NOMO-1 (cell line): ENCODE data around the gene TMEM14B.
"Not testable (repeated sequence)": the region's sequence is repeated elsewhere in the genome, so short reads cannot be mapped to it uniquely, and the experiment has no call there.

Experiments used
- DNase-seq, 2 experiments: peaks; one replicate each; lab custom pipeline; 2025; ENCODE audit not compliant: unreplicated experiment in 2 of 2; lab: John Stamatoyannopoulos, UW

Gene TMEM14B

DNA sequence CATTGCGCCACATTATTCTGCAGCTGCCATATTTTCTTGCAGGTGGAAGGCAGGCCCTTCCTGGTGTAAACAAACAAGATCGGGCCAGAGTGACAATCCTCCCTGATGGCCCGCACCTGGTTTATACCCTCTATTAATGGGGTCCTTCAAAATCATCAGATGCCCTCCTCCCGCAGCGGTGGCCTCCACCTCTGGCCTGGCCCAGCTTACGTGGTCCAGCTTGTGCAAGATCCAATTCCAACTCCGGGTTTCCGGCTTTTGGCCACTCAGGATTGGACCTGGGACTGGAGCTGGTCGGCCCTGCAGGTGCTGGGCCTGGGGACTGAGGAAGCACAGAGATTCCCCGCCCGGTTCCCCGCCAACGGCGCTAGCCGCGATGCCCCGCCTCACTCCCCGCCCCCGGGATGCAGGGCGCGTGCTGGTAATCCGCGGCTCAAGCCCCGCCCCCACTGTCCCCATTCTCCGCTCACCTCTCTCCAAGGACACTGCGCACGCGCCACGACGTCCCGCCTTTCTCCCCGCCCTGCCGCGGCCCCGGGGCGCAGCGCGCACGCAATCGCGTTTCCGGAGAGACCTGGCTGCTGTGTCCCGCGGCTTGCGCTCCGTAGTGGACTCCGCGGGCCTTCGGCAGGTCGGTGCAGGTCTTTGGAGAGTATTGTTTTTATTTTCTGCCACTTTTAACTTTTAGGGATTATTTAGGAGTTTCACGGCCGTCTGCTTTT, at the start of gene TMEM14B:
TSS of gene TMEM14B (plus strand) at position 555 of the 722 bp plus-strand sequence. CDS start 1,441 bp downstream, outside the sequence.
- DNase-seq: peak; percentile 97

DNA sequence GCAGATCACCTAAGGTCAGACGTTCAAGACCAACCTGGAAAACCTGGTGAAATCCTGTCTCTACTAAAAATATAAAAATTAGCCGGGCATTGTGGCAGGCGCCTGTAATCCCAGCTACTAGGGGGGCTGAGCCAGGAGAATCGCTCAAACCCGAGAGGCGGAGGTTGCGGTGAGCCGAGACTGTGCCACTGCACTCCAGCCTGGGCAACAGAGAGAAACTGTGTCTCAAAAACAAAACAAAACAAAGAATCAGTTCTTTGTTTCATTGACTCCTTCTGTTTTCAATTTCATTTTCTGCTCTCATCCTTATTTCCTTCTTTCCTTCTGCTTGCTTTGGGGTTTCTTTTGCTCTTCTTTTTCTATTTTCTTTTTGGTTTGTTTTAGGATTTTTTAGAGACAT, 33.6 kb upstream of the TMEM14B start:
- DNase-seq: no peak

DNA sequence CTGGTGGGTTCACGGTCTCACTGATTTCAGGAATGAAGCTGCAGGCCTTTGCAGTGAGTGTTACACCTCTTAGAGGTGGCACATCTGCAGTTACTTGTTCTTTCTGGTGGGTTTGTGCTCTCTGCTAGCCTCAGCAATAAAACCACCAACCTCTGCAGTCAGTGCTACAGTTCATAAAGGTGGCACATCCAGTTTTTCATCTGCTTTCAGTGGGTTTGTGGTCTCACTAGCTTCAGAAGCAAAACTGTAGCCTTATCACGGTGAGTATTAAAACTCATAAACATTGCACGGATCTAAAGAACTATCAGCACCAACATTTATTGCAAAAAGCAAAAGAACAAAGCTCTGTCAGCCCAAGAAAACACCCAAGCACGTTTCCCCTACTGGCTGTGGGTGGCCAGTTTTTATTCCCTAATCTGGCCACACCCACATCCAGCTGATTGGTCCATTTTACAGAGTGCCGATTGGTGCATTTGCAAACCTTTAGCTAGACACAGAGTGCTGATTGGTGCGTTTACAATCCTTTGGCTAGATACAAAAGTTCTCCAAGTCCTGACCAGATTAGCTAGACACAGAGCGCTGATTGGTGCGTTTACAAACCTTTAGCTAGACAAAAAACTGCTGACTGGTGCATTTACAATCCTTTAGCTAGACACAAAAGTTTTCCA, 28.2 kb upstream of the TMEM14B start:
- no peak for DNase-seq

DNA sequence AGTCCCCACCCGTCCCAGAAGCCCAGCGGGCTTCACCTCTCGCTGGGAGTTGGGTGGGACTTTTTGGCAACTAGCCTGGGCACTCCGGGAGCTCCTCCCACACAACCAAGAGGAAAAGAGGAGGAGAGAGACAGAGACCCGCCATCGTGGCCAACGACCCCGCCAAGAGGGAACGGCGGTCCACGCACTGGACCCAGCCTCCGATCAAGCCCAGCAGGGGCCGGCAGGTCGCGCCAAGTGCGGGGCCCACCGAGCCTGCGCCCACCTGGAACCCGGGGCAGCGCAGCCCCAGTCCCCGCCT, 27.7 kb upstream of the TMEM14B start:
- no peak for DNase-seq

DNA sequence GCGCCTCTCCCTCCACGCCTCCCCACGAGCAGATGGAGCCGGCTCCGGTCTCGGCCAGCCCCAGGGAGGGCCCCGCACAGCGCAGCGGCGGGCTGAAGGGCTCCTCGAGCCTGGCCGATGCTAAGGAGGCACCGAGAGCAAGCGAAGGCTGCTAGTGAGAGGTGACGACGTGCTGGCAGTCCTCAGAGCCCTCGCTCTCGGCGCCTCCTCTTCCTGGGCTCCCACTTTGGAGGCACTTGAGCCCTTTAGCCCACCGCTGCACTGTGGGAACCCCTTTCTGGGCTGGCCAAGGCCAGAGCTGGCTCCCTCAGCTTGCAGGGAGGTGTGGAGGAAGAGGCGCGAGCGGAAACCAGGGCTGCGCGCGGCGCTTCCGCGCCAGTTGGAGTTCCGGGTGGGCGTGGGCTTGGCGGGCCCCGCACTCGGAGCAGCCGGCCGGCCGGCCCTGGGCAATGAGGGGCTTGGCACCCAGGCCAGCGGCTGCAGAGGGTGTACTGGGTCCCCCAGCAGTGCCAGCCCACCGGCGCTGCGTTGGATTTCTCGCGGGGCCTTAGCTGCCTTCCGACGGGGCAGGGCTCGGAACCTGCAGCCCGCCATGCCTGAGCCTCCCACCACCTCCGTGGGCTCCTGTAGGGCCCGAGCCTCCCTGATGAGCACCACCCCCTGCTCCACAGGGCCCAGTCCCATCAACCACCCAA, 27.2 kb upstream of the TMEM14B start:
- no peak for DNase-seq

DNA sequence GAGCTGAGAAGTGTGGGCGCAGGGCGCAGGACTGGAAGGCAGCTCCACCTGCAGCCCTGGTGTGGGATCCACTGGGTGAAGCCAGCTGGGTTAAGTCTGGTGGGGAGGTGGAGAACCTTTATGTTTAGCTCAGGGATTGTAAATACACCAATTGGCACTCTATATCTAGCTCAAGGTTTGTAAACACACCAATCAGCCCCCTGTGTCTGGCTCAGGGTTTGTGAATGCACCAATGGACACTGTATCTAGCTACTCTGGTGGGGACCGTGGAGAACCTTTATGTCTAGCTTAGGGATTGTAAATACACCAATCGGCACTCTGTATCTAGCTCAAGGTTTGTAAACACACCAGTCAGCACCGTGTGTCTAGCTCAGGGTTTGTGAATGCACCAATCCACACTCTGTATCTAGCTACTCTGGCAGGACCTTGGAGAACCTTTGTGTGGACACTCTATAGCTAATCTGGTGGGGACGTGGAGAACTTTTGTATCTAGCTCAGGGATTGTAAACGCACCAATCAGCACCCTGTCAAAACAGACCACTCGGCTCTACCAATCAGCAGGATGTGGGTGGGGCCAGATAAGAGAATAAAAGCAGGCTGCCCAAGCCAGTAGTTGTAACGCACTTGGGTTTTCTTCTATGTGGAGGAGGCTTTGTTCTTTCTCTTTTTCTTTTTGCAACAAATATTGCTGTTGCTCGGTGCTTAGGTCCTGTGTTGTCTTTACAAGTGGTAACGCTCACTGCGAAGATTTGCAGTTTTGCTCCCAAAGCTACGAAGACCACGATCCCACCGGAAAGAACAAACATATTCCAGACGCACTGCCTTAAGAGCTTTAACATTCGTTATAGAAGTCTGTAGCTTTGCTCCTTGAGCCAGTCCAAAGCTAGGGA, 26.4 kb upstream of the TMEM14B start:
- not testable (repeated sequence) for DNase-seq

DNA sequence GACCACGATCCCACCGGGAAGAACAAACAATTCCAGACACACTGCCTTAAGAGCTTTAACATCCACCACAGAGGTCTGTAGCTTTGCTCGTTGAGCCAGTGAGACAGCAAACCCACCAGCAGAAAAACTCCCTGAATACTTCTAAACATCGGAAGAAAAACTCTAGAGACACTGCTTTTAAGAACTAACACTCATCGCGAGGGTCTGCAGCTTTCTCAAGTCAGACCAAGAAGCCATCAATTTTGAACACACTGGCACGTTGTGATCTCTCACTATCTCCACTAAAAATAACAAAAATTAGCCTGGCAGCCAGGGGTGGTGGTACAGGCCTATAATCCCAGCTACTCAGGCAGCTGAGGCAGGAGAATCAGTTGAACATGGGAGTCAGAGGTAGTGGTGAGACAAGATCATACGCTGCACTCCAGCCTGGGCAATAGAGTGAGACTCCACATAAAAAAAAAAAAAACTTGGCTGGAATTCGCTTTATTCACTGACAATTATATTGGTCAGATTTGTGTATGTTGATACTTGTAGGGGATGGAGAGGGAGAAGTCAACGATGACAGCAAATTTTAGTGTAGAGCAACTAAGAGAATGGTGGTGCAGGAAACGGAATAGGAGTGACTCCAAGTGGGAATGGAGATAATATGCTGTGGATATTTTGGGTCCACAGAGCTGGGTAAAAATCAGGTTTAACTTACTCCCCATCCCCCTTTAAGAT, 25.6 kb upstream of the TMEM14B start:
- DNase-seq: no peak

DNA sequence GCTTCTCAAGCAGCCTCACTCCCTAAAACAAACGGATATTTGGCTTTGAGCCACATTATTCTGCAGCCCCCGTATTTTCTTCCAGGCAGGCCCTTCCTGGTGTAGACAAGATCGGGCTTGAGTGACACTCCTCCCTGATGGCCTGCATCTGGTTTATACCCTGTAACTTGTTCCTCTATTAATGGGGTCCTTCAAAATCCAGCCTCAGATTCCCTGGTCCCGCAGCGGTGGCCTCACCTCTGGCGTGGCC, 25.1 kb upstream of the TMEM14B start:
- no peak for DNase-seq

DNA sequence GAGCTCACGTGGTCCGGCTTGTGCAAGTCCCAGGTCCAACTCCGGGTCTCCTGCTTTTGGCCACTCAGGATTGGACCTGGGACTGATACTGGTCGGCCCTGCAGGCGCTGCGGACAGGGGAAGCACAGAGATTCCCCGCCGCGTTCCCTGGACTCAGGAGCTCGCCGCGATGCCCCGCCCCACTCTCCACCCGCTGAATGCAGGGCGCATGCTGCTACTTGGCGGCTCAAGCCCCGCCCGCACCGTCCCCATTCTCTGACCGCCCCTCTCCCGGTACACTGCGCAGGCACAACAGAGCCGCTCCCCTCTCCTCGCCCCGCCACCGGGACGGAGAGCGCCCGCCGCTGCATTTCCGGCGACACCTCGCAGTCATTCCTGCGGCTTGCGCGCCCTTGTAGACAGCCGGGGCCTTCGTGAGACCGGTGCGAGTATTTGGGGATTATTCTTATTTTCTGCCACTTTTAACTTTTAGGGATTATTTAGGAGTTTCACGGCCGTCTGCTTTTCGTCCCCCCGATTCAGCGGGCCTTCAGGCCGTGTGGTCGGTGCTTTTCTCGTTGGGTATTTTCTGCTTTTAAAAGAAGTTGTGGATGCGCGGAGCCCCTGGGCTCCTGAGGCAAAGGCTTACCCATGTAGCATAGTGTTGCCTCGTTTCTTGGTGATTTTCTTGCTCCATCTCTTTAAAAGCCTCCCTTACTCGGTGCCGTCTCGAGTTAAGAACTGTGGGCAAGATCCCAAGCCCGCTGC, 24.6 kb upstream of the TMEM14B start, which contains the start of gene TMEM14C:
TSS of gene TMEM14C (plus strand) at position 251 of the 747 bp plus-strand sequence. CDS start 1,544 bp downstream, outside the sequence.
- peak; percentile 93 to 94 for DNase-seq

DNA sequence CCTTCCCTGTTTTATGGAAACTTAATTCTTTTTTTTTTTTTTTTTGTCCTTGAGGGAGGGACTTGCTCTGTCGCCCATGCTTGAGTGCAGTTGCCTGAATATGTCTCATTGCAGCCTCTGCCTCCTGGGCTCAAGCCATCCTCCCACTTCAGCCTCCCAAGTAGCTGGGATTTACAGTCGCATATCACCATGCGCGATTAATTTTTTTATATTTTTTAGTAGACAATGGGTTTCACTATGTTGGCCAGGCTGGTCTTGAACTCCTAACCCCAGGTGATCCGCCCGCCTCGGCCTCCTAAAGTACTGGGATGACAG, 24.1 kb upstream of the TMEM14B start:
- no peak for DNase-seq

DNA sequence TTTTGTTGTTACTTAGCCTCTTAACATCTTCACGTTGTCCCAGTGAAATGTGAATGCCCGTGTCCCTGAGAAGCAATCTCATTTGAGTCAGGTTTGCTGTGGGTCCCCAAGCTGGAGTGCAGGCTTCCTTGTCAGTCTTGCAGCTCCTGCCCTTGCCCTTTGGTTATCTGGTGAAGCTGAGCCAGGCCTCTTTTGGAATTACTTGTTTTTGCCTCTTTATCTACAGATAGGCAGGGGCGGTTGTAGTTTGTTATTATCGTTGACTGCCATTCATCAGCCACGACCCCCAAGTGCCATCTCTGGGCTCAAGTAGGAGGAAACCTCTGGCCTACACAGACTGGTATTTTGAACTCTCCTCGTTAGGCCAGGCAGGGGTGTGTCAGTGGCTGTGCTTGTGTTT, 22.6 kb upstream of the TMEM14B start:
- no peak for DNase-seq

DNA sequence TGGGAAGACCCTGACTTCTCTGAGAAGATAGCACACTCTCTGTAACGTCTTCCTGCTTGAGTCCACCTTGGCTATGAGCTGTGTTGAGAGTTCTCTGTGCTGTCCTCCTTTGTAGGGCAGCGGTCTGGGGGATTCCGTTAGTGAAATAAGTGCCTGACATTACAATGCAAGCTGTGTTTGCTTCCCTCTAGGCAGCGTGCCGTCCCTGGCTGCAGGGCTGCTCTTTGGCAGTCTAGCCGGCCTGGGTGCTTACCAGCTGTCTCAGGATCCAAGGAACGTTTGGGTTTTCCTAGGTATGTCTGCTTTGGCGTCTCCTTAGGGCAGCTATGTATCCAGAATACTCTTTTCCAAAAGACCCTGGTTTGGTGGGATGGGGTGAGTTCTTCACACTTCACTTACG, 21.9 kb upstream of the TMEM14B start:
- DNase-seq: no peak

DNA sequence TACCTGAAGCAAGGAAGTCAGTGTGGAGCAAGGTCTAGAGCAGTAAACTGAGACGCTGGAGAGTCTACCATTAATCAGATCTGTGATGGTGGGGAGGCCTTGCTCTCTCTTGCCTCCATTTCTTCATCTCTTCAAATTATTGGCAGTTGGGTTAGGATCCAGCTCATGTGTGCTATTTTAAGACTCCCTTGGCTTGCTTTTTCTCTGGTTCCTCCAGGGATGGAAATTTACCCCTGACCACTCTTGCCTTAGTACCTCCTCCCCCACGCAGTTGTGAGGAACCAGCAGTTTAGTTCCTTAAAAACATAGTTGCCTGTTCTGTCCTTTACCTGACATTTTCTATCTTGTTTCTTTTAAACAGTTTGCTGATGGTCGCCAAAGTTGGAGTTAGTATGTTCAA, 17.4 kb upstream of the TMEM14B start:
- DNase-seq: peak; percentile 23 to 43

DNA sequence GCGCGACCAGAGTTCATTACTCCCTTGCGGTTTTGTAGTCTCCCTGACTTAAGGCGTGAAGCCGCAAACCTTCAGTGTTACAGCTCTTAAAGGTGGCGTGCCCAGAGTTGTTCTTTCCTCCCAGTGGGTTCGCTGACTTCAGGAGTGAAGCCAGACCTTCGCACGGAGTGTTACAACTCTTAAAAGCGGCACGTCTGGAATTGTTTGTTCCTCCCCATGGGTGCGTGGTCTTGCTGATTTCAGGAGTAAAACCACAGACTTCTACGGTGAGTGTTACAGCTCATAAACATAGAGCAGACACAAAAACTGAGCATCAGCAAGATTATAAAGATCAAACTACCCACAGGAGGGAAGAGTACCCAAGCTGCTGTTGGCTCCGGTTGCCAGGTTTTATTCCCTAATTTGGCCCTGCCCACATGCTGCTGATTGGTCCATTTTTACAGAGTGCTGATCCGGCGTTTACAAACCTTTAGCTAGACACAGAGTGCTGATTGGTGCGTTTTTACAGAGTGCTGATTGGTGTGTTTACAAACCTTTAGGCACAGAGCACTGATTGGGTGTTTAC, 14.4 kb upstream of the TMEM14B start:
- no peak for DNase-seq

DNA sequence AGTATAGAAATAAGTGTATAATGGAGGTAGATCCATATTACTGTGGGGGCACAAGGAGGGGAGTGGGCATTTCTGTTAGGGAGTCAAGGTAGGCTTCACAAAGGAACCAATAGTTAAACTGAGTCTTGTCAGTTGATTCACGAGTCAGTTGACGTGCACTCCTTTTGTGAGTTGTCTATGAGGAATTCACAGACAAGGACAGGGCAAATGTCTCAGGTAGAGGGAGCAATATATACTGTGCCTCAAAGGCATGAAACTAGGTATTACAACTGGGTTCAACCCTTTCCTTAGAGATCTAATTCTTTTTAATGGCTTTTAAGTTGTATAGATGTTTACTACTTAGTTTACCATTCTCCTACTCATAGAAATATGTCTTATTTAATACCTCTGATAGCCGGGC, 13.7 kb upstream of the TMEM14B start:
- DNase-seq: no peak

DNA sequence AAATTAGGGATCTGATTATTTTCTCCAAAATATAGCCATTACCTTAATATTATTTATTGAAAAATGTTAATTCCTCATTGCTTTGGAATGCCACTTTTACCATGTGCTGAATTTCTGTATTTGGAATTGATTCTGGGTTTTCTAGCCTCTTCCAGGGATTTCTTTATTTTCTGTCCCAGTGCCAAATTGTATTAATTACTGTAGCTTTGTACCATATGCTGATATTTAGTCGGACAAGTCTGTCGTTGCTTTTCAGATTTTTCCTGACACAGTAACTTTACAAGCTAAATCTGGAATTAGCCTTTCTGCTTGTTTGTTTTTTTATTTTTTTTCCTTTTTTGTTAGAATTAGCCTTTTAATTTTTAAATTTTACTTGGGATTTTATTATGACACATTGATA, 10.9 kb upstream of the TMEM14B start:
- no peak for DNase-seq

DNA sequence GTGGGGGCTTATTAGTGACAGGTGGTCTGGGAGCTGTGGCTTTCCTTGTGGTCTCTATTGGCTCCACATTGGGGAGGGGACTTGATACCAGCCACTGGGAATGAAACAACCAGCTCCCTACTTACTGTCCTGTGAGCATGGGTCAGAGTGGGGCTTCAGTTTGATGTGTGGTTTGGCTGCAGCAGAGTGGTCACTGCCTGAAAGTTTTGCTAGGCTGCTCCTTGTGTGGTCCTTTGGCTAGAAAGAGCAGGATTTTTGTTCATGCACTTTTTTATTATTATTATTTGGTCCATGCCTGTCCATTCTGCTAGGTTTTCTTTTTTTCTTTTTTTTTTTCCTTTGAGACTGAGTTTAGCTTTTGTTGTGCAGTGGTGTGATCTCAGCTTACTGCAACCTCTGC, 7.5 kb upstream of the TMEM14B start:
- DNase-seq: no peak

DNA sequence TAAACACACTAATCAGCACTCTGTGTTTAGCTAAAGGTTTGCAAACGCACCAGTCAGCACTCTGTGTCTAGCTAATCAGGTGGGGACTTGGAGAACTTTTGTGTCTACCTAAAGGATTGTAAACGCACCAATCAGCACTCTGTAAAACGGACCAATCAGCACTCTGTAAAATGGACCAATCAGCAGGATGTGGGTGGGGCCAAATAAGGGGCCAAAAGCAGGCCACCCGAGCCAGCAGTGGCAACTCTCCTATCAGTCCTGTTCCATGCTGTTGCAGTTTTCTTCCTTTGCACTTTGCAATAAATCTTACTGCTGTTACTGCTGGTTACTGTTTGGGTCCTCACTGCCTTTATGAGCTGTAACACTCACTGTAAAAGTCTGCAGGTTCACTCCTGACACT, 6.0 kb upstream of the TMEM14B start:
- not testable (repeated sequence) for DNase-seq

DNA sequence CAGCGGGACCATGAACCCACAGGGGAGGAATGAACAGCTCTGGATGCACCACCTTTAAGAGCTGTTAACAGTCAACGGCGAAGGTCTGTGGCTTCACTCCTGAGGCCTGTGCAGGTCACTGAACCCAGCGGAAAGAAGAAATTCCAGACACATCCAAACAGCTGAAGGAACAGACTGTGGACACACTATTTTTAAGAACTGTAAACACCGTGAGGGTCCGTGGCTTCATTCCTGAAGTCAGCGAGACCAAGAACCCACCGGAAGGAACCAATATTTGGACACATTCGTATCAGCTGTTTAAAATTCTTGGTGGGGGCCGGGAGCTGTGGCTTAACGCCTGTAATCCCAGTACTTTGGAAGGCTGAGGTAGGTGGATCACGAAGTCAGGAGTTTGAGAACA, 5.4 kb upstream of the TMEM14B start:
- no peak for DNase-seq

DNA sequence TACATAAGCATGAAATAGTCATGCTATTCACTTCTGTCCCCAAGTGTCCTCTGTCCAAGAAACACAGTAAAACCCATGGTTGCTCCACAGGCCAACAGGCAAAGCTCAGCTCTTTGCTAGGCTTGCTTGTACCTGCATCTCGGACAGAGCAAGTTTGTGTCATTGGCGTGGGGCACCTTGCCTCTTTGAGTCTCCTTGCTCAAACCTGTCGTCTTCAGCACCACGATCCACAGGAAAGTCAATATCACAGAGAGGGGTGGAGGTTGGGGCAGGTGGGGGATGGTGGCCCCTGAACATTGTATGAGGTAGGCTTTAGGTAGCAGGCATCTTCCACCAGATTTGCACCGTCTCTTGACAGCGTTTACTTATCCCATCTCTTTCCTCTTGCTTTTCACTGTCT, 4.1 kb upstream of the TMEM14B start:
- DNase-seq: no peak
